ENCODE measurements around the gene HSD17B14. TPM values are rescaled to one million over a fixed set of nuclear protein-coding genes. Genes with fewer than 3 reads are reported as not detected.

The HSD17B14 gene
- total and polyA plus RNA-seq, 2 of the 8 experiments (the other 6 are each of a cell fraction or from before 2014, with no cell fraction given): 8.4 to 25.5 TPM

DNA sequence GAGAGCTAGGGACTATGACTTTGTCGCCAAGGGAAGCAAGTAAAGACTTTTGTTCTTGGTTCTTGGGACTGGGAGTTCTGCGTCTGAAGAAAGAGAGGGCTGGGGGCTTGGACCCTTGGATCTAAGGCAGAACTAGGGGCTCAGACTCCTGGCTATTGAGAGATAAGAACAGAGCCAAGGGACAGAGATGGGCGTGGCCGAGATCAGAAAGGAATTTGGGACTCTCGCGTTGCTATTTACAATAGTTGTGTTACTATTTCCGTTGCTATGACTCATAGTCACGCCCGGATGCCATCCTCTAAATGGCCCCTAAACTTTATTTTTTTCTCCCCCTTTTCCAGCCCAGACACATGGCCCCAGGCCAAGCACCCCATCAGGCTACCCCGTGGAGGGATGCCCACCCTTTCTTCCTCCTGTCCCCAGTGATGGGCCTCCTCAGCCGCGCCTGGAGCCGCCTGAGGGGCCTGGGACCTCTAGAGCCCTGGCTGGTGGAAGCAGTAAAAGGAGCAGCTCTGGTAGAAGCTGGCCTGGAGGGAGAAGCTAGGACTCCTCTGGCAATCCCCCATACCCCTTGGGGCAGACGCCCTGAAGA is 36.7 kb upstream of the HSD17B14 start (continued):
- TF ChIP-seq TAF1 (IDR thresholded peaks at IDR 0.05; ENCODE audit: low read depth, low read length) (peak; percentile 64; the same call in 1 of the 2 replicates), GTF2F1 (IDR thresholded peaks at IDR 0.05; ENCODE audit: borderline replicate concordance, low read depth, low read length) (no peak), RFX5 (IDR thresholded peaks at IDR 0.05; ENCODE audit: borderline replicate concordance, low read depth, low read length) (no peak), CEBPB (IDR thresholded peaks at IDR 0.05; ENCODE audit: low read depth, low read length) (no peak), JUN (IDR thresholded peaks at IDR 0.05; ENCODE audit: low read depth, low read length) (no peak), CREB1 (IDR thresholded peaks at IDR 0.05) (no peak), SRF (IDR thresholded peaks at IDR 0.05; ENCODE audit: low read depth, low read length) (no peak), EZH2 (IDR thresholded peaks at IDR 0.05; ENCODE audit: low read depth, low read length, severe bottlenecking) (no peak), SAP30 (IDR thresholded peaks at IDR 0.05; ENCODE audit: insufficient read depth, insufficient replicate concordance, low read length) (no peak), SIRT6 (IDR thresholded peaks at IDR 0.05; ENCODE audit: low read length) (no peak)
- TF ChIP-seq, protein P1, sequence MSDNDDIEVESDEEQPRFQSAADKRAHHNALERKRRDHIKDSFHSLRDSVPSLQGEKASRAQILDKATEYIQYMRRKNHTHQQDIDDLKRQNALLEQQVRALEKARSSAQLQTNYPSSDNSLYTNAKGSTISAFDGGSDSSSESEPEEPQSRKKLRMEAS (IDR thresholded peaks at IDR 0.05): no peak

Measured in H1 (cell line).